Measurements from ENCODE around the gene DCLK2.

DCLK2 gene

GRCh38 chr4:150164956-150165629, 86.8 kb downstream of the DCLK2 start:
- DNase-seq (ENCODE audit: extremely low spot score), result no peak
- CTCF ChIA-PET, result interaction anchor here (1.5 kb wide), 1 partner anchor 10 kb away, joined by 5 read pairs; no protein-coding TSS in a partner anchor
- POLR2A ChIA-PET, result no interaction called here
- TF ChIP-seq CTCF (IDR thresholded peaks at IDR 0.05; ENCODE audit: control extremely low read depth, extremely low read depth, low read depth, missing control alignments), result no peak

- no peak for DNase-seq (ENCODE audit: extremely low spot score)
- ChIA-PET POLR2A (no interaction called here), CTCF (no interaction called here)
- TF ChIP-seq CTCF (IDR thresholded peaks at IDR 0.05; ENCODE audit: control extremely low read depth, extremely low read depth, low read depth, missing control alignments), result no peak
Measured at GRCh38 chr4:150167054-150167453, 88.8 kb downstream of the DCLK2 start.

- no peak for DNase-seq (ENCODE audit: extremely low spot score)
- CTCF ChIA-PET, result no interaction called here
- POLR2A ChIA-PET, result no interaction called here
- no peak for TF ChIP-seq CTCF (IDR thresholded peaks at IDR 0.05; ENCODE audit: control extremely low read depth, extremely low read depth, low read depth, missing control alignments)
Measured at GRCh38 chr4:150173432-150173861, 95.2 kb downstream of the DCLK2 start.

GRCh38 chr4:150173982-150174398, 95.7 kb downstream of the DCLK2 start:
- CTCF ChIA-PET, result no interaction called here

GRCh38 chr4:150176547-150176946, 98.3 kb downstream of the DCLK2 start:
- ChIA-PET POLR2A (no interaction called here), CTCF (interaction anchor here (1.0 to 1.4 kb wide), 2 partner anchors 22 to 32 kb away, joined by 3 read pairs; no protein-coding TSS in a partner anchor)
- DNase-seq (ENCODE audit: extremely low spot score), result no peak
- TF ChIP-seq CTCF (IDR thresholded peaks at IDR 0.05; ENCODE audit: control extremely low read depth, extremely low read depth, low read depth, missing control alignments), result no peak

More at GRCh38 chr4:150173982-150174398, 95.7 kb downstream of the DCLK2 start:
- TF ChIP-seq CTCF (IDR thresholded peaks at IDR 0.05; ENCODE audit: control extremely low read depth, extremely low read depth, low read depth, missing control alignments), result no peak
- DNase-seq (ENCODE audit: extremely low spot score), result no peak
- POLR2A ChIA-PET, result no interaction called here

GRCh38 chr4:150178161-150178560, 99.9 kb downstream of the DCLK2 start:
- CTCF ChIA-PET, result no interaction called here
- POLR2A ChIA-PET, result no interaction called here
- no peak for DNase-seq (ENCODE audit: extremely low spot score)
- TF ChIP-seq CTCF (IDR thresholded peaks at IDR 0.05; ENCODE audit: control extremely low read depth, extremely low read depth, low read depth, missing control alignments), result no peak

Data from GM10248 (cell line).